ENCODE data around the gene QSOX2.

GRCh38 chr9:136160995-136161610, 84.5 kb downstream of the QSOX2 start:
- no peak for TF ChIP-seq CTCF (IDR thresholded peaks at IDR 0.05; ENCODE audit: low read depth, low read length, missing input control)
- no peak for TF ChIP-seq RXRA (IDR thresholded peaks at IDR 0.05)
- no peak for TF ChIP-seq GABPA (IDR thresholded peaks at IDR 0.05 in 1 of 2, conservative IDR thresholded peaks at IDR 0.05 in 1 of 2)
- no peak for TF ChIP-seq YY1 (IDR thresholded peaks at IDR 0.05)
- TF ChIP-seq ATF3 (IDR thresholded peaks at IDR 0.05), result no peak
- no peak for TF ChIP-seq RAD21 (IDR thresholded peaks at IDR 0.05)
- no peak for TF ChIP-seq ZBTB33 (IDR thresholded peaks at IDR 0.05)
- TF ChIP-seq EGR1 (IDR thresholded peaks at IDR 0.05; ENCODE audit: low read depth in 2 of 2), result no peak
- TF ChIP-seq MAX (IDR thresholded peaks at IDR 0.05), result no peak
- no peak for TF ChIP-seq TAF1 (conservative IDR thresholded peaks at IDR 0.05)
- TF ChIP-seq REST (IDR thresholded peaks at IDR 0.05), result no peak
- no peak for TF ChIP-seq SP1 (IDR thresholded peaks at IDR 0.05)
- no peak for TF ChIP-seq FOXA2 (IDR thresholded peaks at IDR 0.05)
- TF ChIP-seq HNF4A (conservative IDR thresholded peaks at IDR 0.05), result no peak

Measured in liver (tissue), 3 donors.